HG02623 (cell line): ENCODE results near the gene RPRML.
"Not testable (repeated sequence)": the region's sequence is repeated elsewhere in the genome, so short reads cannot be mapped to it uniquely, and the experiment has no call there.

Experiments used
- ATAC-seq: cut with Tn5 transposase; IDR thresholded peaks from one replicate; pipeline ENCODE4 v1.9.1; 2021; ENCODE audit warnings: moderate library complexity; ENCODE audit not compliant: unreplicated experiment

The RPRML gene

GRCh38 chr17:46976626-46977270, 2.3 kb downstream of the RPRML start:
- ATAC-seq = no peak

- ATAC-seq = no peak
Measured at GRCh38 chr17:46975287-46975686, 3.8 kb downstream of the RPRML start.

- ATAC-seq = no peak
Measured at GRCh38 chr17:46974086-46974485, 5.0 kb downstream of the RPRML start.

- no peak for ATAC-seq
Measured at GRCh38 chr17:46972346-46972745, 6.7 kb downstream of the RPRML start.

GRCh38 chr17:46971647-46972300, 7.3 kb downstream of the RPRML start:
- no peak for ATAC-seq

- no peak for ATAC-seq
Measured at GRCh38 chr17:46968896-46969295, 10.2 kb downstream of the RPRML start.

- ATAC-seq = no peak
Measured at GRCh38 chr17:46968224-46968834, 10.7 kb downstream of the RPRML start.

- no peak for ATAC-seq
Measured at GRCh38 chr17:46964315-46965265, 14.5 kb downstream of the RPRML start.

- no peak for ATAC-seq
Measured at GRCh38 chr17:46963571-46963970, 15.5 kb downstream of the RPRML start.

- ATAC-seq = no peak
Measured at GRCh38 chr17:46962374-46962790, 16.7 kb downstream of the RPRML start.

- no peak for ATAC-seq
Measured at GRCh38 chr17:46960152-46960551, 18.9 kb downstream of the RPRML start.

GRCh38 chr17:46958041-46958591, 20.9 kb downstream of the RPRML start:
- no peak for ATAC-seq

- ATAC-seq = not testable (repeated sequence)
Measured at GRCh38 chr17:46953191-46953590, 25.9 kb downstream of the RPRML start.

GRCh38 chr17:46952115-46952514, 26.9 kb downstream of the RPRML start:
- ATAC-seq = no peak

- ATAC-seq = no peak
Measured at GRCh38 chr17:46951706-46952105, 27.3 kb downstream of the RPRML start.

- ATAC-seq = no peak
Measured at GRCh38 chr17:46950997-46951621, 27.9 kb downstream of the RPRML start.

- no peak for ATAC-seq
Measured at GRCh38 chr17:46950342-46950996, 28.6 kb downstream of the RPRML start.

- ATAC-seq = no peak
Measured at GRCh38 chr17:46949291-46950174, 29.5 kb downstream of the RPRML start.

- no peak for ATAC-seq
Measured at GRCh38 chr17:46948544-46948943, 30.5 kb downstream of the RPRML start.
